Fibroblast of the aortic adventitia (primary cell): Measurements from ENCODE around the gene IL36RN. TPM values are rescaled to one million over a fixed set of nuclear protein-coding genes. Genes with fewer than 3 reads are reported as not detected.

Experiments
- DNase-seq: peaks from one replicate; pipeline ENCODE4 v3.0.0-alpha.2; 2010; ENCODE audit warnings: low read depth
- H3K4me3 ChIP-seq: 2 replicates; pipeline ENCODE4 v1.5.1; 2011; ENCODE audit warnings: low read depth, mild to moderate bottlenecking, control low read depth, low read length, moderate library complexity
- total RNA-seq: library from RNA; depleted of rRNA; stranded (reverse); fragments of >200 nt; gene quantifications from 2 replicates; pipeline ENCODE4 v1.2.3, GENCODE V29; 2012; ENCODE audit warnings: low replicate concordance
- TF ChIP-seq, protein P1 (sequence below): IDR thresholded peaks from 2 replicates; pipeline ENCODE4 v1.5.1; 2011; ENCODE audit warnings: mild to moderate bottlenecking, low read length, control low read depth, inconsistent platforms; ENCODE audit not compliant: insufficient read depth

The IL36RN gene
- total RNA-seq, 1 donor = not detected

DNA sequence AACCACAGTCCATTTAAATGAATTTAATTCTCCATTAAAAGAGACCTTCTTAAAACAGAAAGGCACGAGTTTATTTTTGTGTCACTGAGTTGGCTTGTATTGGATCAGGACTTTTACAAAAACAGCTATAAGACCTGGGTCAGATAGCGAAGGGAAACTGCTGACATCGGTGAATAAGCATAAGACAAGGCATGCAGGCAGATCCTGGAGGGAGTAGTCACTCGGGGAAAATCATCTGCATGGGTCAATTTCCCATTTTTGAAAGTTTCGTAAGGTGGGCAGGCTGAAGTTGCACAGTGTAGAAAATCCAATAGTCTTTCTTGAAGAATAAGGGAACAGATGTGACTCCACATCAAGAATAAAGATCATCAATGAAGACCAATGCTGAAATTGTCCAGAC is 19.3 kb upstream of the IL36RN start:
- H3K4me3 ChIP-seq = no peak overlapping the region
- no peak for DNase-seq
- TF ChIP-seq, protein P1, sequence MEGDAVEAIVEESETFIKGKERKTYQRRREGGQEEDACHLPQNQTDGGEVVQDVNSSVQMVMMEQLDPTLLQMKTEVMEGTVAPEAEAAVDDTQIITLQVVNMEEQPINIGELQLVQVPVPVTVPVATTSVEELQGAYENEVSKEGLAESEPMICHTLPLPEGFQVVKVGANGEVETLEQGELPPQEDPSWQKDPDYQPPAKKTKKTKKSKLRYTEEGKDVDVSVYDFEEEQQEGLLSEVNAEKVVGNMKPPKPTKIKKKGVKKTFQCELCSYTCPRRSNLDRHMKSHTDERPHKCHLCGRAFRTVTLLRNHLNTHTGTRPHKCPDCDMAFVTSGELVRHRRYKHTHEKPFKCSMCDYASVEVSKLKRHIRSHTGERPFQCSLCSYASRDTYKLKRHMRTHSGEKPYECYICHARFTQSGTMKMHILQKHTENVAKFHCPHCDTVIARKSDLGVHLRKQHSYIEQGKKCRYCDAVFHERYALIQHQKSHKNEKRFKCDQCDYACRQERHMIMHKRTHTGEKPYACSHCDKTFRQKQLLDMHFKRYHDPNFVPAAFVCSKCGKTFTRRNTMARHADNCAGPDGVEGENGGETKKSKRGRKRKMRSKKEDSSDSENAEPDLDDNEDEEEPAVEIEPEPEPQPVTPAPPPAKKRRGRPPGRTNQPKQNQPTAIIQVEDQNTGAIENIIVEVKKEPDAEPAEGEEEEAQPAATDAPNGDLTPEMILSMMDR = no peak

DNA sequence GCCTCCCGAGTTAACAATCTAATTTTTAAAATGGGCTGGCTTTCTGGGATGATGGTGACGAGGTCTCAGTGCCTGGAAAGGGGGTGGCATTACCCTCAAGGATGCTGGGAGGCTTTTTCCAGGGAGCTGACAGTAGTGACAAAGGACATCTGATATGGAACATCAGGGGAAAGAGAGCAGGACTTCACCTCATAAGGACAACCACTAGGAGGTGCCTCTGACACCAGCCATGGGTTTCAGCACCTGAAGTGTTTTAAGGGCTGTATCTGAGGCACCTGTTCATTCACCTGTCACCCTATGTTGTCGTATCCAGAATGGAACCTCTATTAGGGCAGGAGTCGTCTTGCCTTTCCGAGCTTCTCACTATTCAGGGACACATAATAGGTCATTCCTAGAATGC is 17.1 kb upstream of the IL36RN start:
- TF ChIP-seq, protein P1 = peak; percentile 4
- no peak for DNase-seq
- H3K4me3 ChIP-seq = no peak overlapping the region

DNA sequence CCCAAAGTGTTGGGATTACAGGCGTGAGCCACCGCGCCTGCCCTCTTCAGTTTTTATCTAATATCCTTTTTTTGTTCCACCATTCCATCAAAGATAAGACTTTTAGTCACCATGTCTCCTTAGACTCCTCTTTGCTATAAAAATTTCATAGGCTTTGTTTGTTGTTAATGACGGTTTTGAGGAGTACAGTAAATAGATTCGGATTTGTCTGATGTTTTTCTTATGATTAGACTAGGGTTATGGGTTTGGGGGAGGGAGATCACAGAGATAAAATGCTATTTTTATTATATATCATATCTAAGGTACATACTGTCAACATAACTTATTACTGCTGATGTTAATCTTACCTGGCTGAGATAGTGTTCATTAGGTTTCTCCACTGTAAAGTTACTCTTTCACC is 12.5 kb upstream of the IL36RN start:
- no peak overlapping the region for H3K4me3 ChIP-seq
- TF ChIP-seq, protein P1 = no peak
- no peak for DNase-seq

DNA sequence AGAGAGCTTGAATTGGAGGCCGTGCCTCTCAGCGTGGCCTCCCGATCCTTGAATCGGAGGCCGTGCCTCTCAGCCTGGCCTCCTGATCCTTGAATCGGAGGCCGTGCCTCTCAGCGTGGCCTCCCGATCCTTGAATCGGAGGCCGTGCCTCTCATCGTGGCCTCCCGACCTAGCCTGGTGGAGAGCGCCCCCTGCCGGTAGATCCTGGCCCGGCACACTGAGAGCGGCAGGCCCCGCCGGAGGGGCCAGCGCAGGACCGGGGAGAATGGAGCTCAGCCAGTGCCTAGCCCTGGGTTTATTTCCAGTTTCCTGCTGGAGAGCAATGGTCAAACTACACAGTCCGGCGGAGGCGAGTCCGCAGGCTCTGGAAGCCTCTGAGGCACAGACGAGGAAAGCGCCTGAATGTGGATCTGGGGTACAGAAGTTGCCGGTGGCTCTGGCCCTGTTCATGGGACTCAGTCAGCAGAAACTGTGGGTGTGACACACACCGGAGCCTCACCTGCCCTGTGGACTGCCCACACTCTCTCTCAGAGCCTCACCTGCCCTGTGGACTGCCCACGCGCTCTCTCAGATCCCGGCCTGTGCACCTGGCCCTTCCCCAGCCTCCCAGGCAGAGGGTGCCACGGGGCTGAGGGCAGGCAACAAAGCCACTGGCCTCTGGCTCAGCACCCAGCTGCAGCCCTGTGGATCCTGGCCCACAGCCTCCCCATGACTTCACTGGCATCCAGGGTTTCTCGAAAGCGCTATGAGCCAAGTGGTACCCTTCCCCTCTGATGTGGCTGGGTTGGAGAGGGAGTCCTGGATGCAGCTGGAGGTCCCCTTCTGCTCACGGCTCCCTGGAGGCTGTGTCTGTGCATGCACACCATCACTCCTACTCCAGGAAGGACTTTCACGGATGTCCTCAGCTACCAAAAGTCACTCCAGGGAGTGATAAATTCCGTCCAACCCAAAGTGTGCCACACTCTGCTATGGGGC is 7.8 kb upstream of the IL36RN start:
- TF ChIP-seq, protein P1 = no peak
- DNase-seq = no peak
- no peak overlapping the region for H3K4me3 ChIP-seq

DNA sequence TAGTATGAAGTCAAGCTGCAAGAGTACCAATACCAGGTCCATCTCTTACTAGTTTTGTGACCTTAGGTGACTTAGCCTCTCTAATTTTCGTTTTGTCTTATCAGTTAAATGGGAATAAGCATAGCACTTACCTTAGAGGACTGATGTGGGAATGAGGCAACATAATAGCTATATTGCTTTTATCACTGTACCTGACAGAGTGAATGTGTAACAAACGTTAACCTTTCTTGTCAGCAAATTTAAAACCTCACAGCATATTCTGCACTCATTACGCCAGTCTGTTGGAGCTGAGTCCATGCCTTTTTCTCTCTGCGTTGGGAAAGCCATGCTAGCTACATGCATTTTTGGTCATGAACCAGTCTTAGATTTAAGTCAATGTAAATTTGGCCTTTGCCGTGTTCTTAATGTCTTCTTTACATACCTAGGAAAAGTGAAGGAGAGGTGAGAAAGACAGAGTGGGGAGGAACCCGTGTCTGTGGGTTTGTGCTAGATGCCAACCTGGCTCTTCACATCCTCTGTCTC is 6.5 kb upstream of the IL36RN start, which contains the start of gene IL36B:
TSS of gene IL36B (minus strand) at position 472 of the 522 bp plus-strand sequence.
- DNase-seq = no peak
- H3K4me3 ChIP-seq = no peak within 1 kb of the TSS
- TF ChIP-seq, protein P1 = no peak

DNA sequence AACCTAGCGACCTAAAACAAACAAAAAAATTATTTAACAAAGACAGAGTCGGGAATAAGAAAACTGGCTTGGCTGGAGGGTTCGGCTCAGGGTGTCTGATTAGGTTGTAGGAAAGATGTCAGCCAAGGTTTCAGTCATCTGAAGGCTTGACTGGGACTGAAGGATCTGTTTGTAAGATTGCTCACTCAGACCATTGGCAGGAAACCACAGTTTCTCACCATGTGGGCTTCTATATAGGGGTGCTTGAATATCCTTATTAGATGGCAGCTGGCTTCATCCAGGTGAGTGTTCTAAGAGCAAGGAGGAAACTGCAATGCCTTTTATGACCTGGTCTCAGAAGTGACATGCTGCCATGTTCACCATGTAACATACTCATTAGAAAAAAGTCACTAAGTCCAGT is 5.3 kb upstream of the IL36RN start:
- TF ChIP-seq, protein P1 = no peak
- no peak overlapping the region for H3K4me3 ChIP-seq
- DNase-seq = no peak
